Measurements from ENCODE around the gene CACNA1C. TPM values are rescaled to one million over a fixed set of nuclear protein-coding genes. Genes with fewer than 3 reads are reported as not detected.

CACNA1C gene
- total and polyA plus RNA-seq, 2 donors from 2014 or later = 1.6 to 17.4 TPM

DNA sequence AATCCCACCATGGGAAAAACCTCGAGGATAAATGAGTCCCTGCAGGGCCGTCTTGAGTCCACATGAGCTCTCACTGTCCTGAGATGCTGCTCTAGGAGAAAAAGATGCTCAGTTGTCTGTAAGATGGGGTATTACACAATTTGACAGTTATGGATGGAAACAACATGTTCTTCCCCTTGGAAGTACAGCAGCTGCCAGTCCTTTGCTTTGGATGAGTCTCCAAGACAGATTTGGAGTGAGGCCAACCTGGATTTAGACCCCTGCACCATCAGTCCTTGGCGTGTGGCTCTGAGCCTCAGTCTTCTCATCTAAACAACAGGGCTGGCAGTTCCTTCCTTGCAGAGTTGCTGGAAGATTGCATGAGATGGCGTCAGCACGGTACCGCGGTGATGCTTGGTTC lies 432.9 kb downstream of the CACNA1C start:
- Histone ChIP-seq H3K4me3 (ENCODE audit: low read length in 3 of 3) (no peak overlapping the region), H3K9me3 (ENCODE audit: control insufficient read depth in 2 of 3, insufficient read depth in 1 of 3, low read length in 3 of 3) (no peaks in the 10 kb centered on the region), H3K27me3 (ENCODE audit: control insufficient read depth, insufficient read depth, low read length) (no peaks in the 10 kb centered on the region), H3K9ac (ENCODE audit: low read length in 3 of 3) (no peak overlapping the region), H3K36me3 (ENCODE audit: control insufficient read depth in 2 of 3, insufficient read depth in 3 of 3, low read length in 3 of 3) (no peaks in the 10 kb centered on the region), H3K27ac (ENCODE audit: low read depth in 2 of 2, low read length in 2 of 2) (no peak overlapping the region), H3K4me1 (ENCODE audit: control insufficient read depth in 2 of 3, insufficient read depth in 2 of 3, low read depth in 1 of 3, low read length in 3 of 3) (peaks cover 0 to 7% (median 0%) of the 10 kb centered on the region in 3 donors)
- intact Hi-C loops (cut with DNase I) = no loop called here
- no peak for DNase-seq
- FAIRE-seq = no peak
- TF ChIP-seq, protein P1, sequence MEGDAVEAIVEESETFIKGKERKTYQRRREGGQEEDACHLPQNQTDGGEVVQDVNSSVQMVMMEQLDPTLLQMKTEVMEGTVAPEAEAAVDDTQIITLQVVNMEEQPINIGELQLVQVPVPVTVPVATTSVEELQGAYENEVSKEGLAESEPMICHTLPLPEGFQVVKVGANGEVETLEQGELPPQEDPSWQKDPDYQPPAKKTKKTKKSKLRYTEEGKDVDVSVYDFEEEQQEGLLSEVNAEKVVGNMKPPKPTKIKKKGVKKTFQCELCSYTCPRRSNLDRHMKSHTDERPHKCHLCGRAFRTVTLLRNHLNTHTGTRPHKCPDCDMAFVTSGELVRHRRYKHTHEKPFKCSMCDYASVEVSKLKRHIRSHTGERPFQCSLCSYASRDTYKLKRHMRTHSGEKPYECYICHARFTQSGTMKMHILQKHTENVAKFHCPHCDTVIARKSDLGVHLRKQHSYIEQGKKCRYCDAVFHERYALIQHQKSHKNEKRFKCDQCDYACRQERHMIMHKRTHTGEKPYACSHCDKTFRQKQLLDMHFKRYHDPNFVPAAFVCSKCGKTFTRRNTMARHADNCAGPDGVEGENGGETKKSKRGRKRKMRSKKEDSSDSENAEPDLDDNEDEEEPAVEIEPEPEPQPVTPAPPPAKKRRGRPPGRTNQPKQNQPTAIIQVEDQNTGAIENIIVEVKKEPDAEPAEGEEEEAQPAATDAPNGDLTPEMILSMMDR (IDR thresholded peaks at IDR 0.05; ENCODE audit: borderline replicate concordance, extremely low read depth, insufficient read depth) = no peak

DNA sequence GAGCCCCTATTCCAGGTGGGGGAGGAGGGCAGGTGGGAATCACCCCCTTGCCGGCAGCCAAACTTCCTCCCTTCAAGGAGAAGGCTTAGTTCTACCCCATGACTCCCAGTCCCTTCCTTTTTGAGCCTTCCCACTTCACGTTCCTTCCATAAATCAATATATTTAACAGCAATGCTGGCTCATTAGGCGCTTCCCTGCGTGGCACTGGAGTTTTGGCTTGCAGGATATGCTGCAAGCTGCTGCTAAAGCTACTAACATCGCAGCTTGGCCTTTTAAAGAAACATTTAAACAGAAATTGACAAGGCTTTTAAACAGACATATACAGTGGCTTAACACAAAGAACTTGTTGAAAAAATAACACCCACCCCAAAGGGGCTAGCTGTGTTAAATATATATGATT lies 434.0 kb downstream of the CACNA1C start:
- no peaks in the 10 kb centered on the region for H3K36me3 ChIP-seq (ENCODE audit: control insufficient read depth in 2 of 3, insufficient read depth in 3 of 3, low read length in 3 of 3)
- no peaks in the 10 kb centered on the region for H3K9me3 ChIP-seq (ENCODE audit: control insufficient read depth in 2 of 3, insufficient read depth in 1 of 3, low read length in 3 of 3)
- FAIRE-seq (no peak), DNase-seq (no peak)
- no peak overlapping the region for H3K27ac ChIP-seq (ENCODE audit: low read depth in 2 of 2, low read length in 2 of 2)
- no peaks in the 10 kb centered on the region for H3K27me3 ChIP-seq (ENCODE audit: control insufficient read depth, insufficient read depth, low read length)
- TF ChIP-seq, protein P1 (IDR thresholded peaks at IDR 0.05; ENCODE audit: borderline replicate concordance, extremely low read depth, insufficient read depth) = no peak
- H3K9ac ChIP-seq (ENCODE audit: low read length in 3 of 3) = no peak overlapping the region
- H3K4me1 ChIP-seq (ENCODE audit: control insufficient read depth in 2 of 3, insufficient read depth in 2 of 3, low read depth in 1 of 3, low read length in 3 of 3) = peaks cover 0 to 11% (median 0%) of the 10 kb centered on the region in 3 donors
- no peak overlapping the region for H3K4me3 ChIP-seq (ENCODE audit: low read length in 3 of 3)
- intact Hi-C loops (cut with DNase I) = no loop called here

DNA sequence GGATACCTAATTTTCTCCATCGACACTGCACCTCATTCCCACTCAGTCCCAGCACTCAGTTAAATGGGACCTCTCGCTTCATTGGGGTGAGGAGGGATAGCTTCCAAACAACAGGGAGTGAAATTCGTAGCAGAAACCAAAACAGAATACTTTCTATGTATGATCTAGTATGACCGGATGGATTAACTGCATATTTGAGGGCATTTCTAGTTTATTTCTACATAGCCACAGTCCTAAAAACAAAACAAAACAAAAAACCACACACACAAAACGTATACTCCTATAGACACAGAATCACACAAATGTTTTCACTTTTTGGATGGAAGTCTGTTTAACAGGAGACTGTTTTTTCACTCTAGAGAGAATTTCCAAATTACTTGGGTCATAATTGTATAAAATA lies 434.5 kb downstream of the CACNA1C start:
- no peaks in the 10 kb centered on the region for H3K9me3 ChIP-seq (ENCODE audit: control insufficient read depth in 2 of 3, insufficient read depth in 1 of 3, low read length in 3 of 3)
- H3K36me3 ChIP-seq (ENCODE audit: control insufficient read depth in 2 of 3, insufficient read depth in 3 of 3, low read length in 3 of 3) = no peaks in the 10 kb centered on the region
- TF ChIP-seq, protein P1 (IDR thresholded peaks at IDR 0.05; ENCODE audit: borderline replicate concordance, extremely low read depth, insufficient read depth) = no peak
- H3K27ac ChIP-seq (ENCODE audit: low read depth in 2 of 2, low read length in 2 of 2) = no peak overlapping the region
- FAIRE-seq = no peak
- H3K4me1 ChIP-seq (ENCODE audit: control insufficient read depth in 2 of 3, insufficient read depth in 2 of 3, low read depth in 1 of 3, low read length in 3 of 3) = peaks cover 0 to 11% (median 0%) of the 10 kb centered on the region in 3 donors
- no peak for DNase-seq
- intact Hi-C loops (cut with DNase I) = no loop called here
- no peaks in the 10 kb centered on the region for H3K27me3 ChIP-seq (ENCODE audit: control insufficient read depth, insufficient read depth, low read length)
- no peak overlapping the region for H3K4me3 ChIP-seq (ENCODE audit: low read length in 3 of 3)
- H3K9ac ChIP-seq (ENCODE audit: low read length in 3 of 3) = no peak overlapping the region

DNA sequence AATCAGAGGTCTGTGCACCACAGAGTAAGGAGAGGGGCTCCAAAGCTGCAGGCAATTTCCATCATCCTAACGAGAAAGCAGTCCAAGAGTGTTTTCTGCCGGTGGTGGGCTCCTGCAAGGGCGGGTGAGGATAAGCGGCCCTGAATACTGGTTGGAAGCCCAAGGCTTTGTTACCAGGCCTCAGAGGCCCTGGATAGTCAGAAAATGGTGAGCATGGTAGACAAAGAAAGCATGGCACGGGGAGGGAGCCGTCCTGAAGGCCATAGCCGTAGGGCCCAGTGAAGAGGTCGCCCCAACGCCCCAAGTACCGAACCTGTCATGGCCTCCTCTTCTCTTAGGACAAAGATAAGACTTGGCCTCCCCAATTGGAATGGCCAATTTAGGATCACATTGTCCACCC lies 435.3 kb downstream of the CACNA1C start:
- no peak for FAIRE-seq
- no peaks in the 10 kb centered on the region for H3K9me3 ChIP-seq (ENCODE audit: control insufficient read depth in 2 of 3, insufficient read depth in 1 of 3, low read length in 3 of 3)
- peaks cover 0 to 11% (median 3%) of the 10 kb centered on the region in 3 donors for H3K4me1 ChIP-seq (ENCODE audit: control insufficient read depth in 2 of 3, insufficient read depth in 2 of 3, low read depth in 1 of 3, low read length in 3 of 3)
- intact Hi-C loops (cut with DNase I) = no loop called here
- no peak for DNase-seq
- TF ChIP-seq, protein P1 (IDR thresholded peaks at IDR 0.05; ENCODE audit: borderline replicate concordance, extremely low read depth, insufficient read depth) = no peak
- no peaks in the 10 kb centered on the region for H3K27me3 ChIP-seq (ENCODE audit: control insufficient read depth, insufficient read depth, low read length)
- H3K9ac ChIP-seq (ENCODE audit: low read length in 3 of 3) = no peak overlapping the region
- no peaks in the 10 kb centered on the region for H3K36me3 ChIP-seq (ENCODE audit: control insufficient read depth in 2 of 3, insufficient read depth in 3 of 3, low read length in 3 of 3)
- no peak overlapping the region for H3K27ac ChIP-seq (ENCODE audit: low read depth in 2 of 2, low read length in 2 of 2)
- H3K4me3 ChIP-seq (ENCODE audit: low read length in 3 of 3) = no peak overlapping the region
